SK-N-MC (cell line): ENCODE measurements around the gene FBLN7.

Source experiments
- EZH2 ChIP-seq: fragments of 200-600 bp; sonication (generic); IDR thresholded peaks from one replicate; pipeline ENCODE4 v1.6.1; 2017; ENCODE audit warnings: antibody characterized with exemption
- FOXP2 ChIP-seq: optimal IDR thresholded peaks from 2 replicates; pipeline ENCODE3; 2011; ENCODE audit warnings: mild to moderate bottlenecking, moderate library complexity; ENCODE audit not compliant: insufficient read depth; ENCODE audit errors: extremely low read length, control extremely low read depth
- POLR2AphosphoS5 ChIP-seq: IDR thresholded peaks from 2 replicates; pipeline ENCODE4 v1.6.1; 2012; ENCODE audit warnings: mild to moderate bottlenecking, low read depth, low read length, borderline replicate concordance

- no peak for TF ChIP-seq EZH2
- no peak for TF ChIP-seq POLR2AphosphoS5
- TF ChIP-seq FOXP2: no peak
Observed at GRCh38 chr2:112157472-112157871, 19.3 kb downstream of the FBLN7 start.
